Measurements from ENCODE around the gene NAV1. TPM values are rescaled to one million over a fixed set of nuclear protein-coding genes. Genes with fewer than 3 reads are reported as not detected.

Gene NAV1
- total RNA-seq, 4 donors from 2014 or later = 17.4 to 36.9 (median 25.5) TPM

GRCh38 chr1:201566933-201567801, 28.2 kb downstream of the NAV1 start:
- peak in 1 of 2 donors; percentile 63 for DNase-seq (ENCODE audit: low spot score in 2 of 2)
- peaks cover 17% of the 10 kb centered on the region for H3K4me1 ChIP-seq

GRCh38 chr1:201568265-201568664, 29.3 kb downstream of the NAV1 start:
- no peak for TF ChIP-seq POLR2A (IDR thresholded peaks at IDR 0.05)
- TF ChIP-seq POLR2AphosphoS5 (IDR thresholded peaks at IDR 0.05) = no peak
- no peak for TF ChIP-seq CTCF (IDR thresholded peaks at IDR 0.05)
- TF ChIP-seq EP300 (IDR thresholded peaks at IDR 0.05) = no peak
- H3K27me3 ChIP-seq = no peaks in the 10 kb centered on the region
- H3K4me3 ChIP-seq = no peak overlapping the region
- 88% methylated on average over 6 of the region's 6 CpGs for WGBS
- H3K9me3 ChIP-seq = no peaks in the 10 kb centered on the region
- H3K36me3 ChIP-seq = no peaks in the 10 kb centered on the region
- DNase-seq (ENCODE audit: low spot score in 2 of 2) = peak in 1 of 2 donors; percentile 40
- no peak overlapping the region for H3K27ac ChIP-seq
- H3K4me1 ChIP-seq = peaks cover 8% of the 10 kb centered on the region

More at GRCh38 chr1:201566933-201567801, 28.2 kb downstream of the NAV1 start:
- WGBS = 79% methylated on average over 6 of the region's 10 CpGs
- no peaks in the 10 kb centered on the region for H3K27me3 ChIP-seq
- no peak overlapping the region for H3K27ac ChIP-seq
- no peak overlapping the region for H3K4me3 ChIP-seq
- H3K36me3 ChIP-seq = no peaks in the 10 kb centered on the region
- no peaks in the 10 kb centered on the region for H3K9me3 ChIP-seq
- TF ChIP-seq POLR2A (IDR thresholded peaks at IDR 0.05) = no peak
- no peak for TF ChIP-seq CTCF (IDR thresholded peaks at IDR 0.05)
- no peak for TF ChIP-seq EP300 (IDR thresholded peaks at IDR 0.05)
- no peak for TF ChIP-seq POLR2AphosphoS5 (IDR thresholded peaks at IDR 0.05)

- TF ChIP-seq EP300 (IDR thresholded peaks at IDR 0.05) = no peak
- TF ChIP-seq POLR2A (IDR thresholded peaks at IDR 0.05) = no peak
- DNase-seq (ENCODE audit: low spot score in 2 of 2) = no peak
- H3K9me3 ChIP-seq = no peaks in the 10 kb centered on the region
- peaks cover 5% of the 10 kb centered on the region for H3K4me1 ChIP-seq
- H3K27me3 ChIP-seq = no peaks in the 10 kb centered on the region
- no peak overlapping the region for H3K4me3 ChIP-seq
- H3K36me3 ChIP-seq = no peaks in the 10 kb centered on the region
- no peak overlapping the region for H3K27ac ChIP-seq
- 75% methylated on average over 4 of the region's 4 CpGs for WGBS
Measured at GRCh38 chr1:201568859-201569294, 29.9 kb downstream of the NAV1 start.

GRCh38 chr1:201570181-201570885, 31.4 kb downstream of the NAV1 start:
- no peaks in the 10 kb centered on the region for H3K27me3 ChIP-seq
- 86% methylated on average over 4 of the region's 4 CpGs for WGBS
- H3K4me3 ChIP-seq = no peak overlapping the region

More at GRCh38 chr1:201570181-201570885, 31.4 kb downstream of the NAV1 start:
- TF ChIP-seq POLR2AphosphoS5 (IDR thresholded peaks at IDR 0.05) (no peak), POLR2A (IDR thresholded peaks at IDR 0.05) (no peak), CTCF (IDR thresholded peaks at IDR 0.05) (no peak), EP300 (IDR thresholded peaks at IDR 0.05) (no peak)
- no peak overlapping the region for H3K27ac ChIP-seq
- peak in 1 of 2 donors; percentile 62 for DNase-seq (ENCODE audit: low spot score in 2 of 2)
- peaks cover 5% of the 10 kb centered on the region for H3K4me1 ChIP-seq
- H3K9me3 ChIP-seq = no peaks in the 10 kb centered on the region
- no peaks in the 10 kb centered on the region for H3K36me3 ChIP-seq

Data from suprapubic skin (tissue), 4 donors.